ENCODE results near the gene PRKG1.

DNA sequence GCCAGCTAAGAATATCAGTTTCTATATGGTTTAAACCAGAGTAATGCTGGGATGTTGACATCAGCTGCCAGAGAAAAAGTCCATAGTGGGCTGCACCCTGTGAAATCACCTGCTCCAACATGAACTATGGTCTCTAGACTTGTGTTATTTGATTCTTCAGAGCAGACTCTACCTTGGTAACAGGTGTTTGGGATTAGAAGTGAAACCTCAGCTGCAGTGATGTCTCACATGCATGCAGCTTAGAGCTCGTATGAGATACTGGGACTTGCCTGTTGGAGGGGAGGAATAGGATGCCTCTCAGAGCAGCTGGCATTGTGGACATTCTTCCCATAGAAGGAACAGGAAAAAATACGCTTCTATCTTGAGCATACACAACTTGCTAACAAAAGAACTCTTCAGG lies 912.2 kb downstream of the PRKG1 start:
- TF ChIP-seq TAF1 (IDR thresholded peaks at IDR 0.05; ENCODE audit: low read depth, low read length) (no peak), POLR2AphosphoS5 (IDR thresholded peaks at IDR 0.05; ENCODE audit: low read depth, low read length) (no peak), POLR2A (IDR thresholded peaks at IDR 0.05; ENCODE audit: low read depth, low read length) (no peak), SPI1 (IDR thresholded peaks at IDR 0.05; ENCODE audit: low read depth, low read length) (no peak)

All from GM12891 (cell line).